Erythroblast (primary cell): ENCODE data around the gene MFRP.

Experiments used
- GATA1 ChIP-seq: IDR thresholded peaks from 2 replicates; pipeline ENCODE4 v1.6.1; 2011; ENCODE audit warnings: low read depth, mild to moderate bottlenecking, control low read depth, low read length, moderate library complexity
- POLR2A ChIP-seq: IDR thresholded peaks from 2 replicates; pipeline ENCODE4 v1.6.1; 2011; ENCODE audit warnings: mild to moderate bottlenecking, low read length

- TF ChIP-seq POLR2A (no peak), GATA1 (no peak)
Measured at GRCh38 chr11:119318240-119319135, 28.0 kb downstream of the MFRP start.
